HG03558 (cell line): ENCODE results near the gene CCDC188.

Experiments
- ATAC-seq: cut with Tn5 transposase; IDR thresholded peaks from one replicate; pipeline ENCODE4 v1.9.1; 2021; ENCODE audit warnings: moderate number of reproducible peaks; ENCODE audit not compliant: unreplicated experiment; ENCODE audit errors: extremely low read depth

The CCDC188 gene

DNA sequence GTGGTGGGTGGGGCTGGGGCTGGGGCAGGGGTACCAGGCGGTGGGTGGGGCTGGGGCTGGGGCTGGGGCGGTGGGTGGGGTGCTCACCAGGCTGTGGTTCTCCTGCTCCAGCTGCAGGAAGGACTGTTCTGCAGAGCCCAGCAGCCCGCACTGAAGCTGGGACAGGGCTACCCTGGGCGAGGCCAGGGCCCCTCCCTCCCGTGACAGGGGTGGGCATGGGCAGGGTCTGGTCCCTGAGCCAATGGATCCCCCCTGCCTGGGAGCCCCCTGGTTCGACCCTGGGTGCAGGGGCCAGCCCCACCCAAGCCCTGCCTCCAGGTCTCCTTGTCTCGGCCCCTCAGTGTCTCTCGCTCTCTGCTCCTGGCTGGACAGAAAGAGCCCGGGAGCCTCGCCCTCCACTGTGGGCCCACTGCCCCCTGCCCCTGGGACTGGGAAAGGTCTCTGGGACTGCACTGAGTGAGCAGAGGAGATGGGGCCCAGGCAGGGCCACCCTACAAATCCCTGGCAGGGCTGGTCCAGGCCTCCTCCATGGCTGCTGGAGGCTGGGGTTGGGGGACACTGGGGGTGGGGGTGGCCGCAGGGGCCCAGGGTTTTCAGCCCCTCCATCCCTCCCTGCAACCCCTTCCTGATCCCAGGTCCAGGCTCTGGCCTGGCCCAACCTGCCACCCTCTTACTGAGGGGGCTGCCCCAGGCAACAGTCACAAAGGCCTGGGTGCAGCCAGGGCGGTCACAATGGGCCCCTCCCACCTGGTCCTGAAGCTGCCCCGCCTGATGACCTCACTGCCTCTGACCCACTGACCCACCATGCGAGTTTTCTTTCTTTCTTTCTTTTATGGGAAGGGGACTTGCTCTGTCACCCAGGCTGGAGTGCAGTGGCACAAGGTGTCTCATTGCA, at the start of gene CCDC188:
Gene CCDC188, minus strand, starts transcription at position 675 of the 895 bp plus-strand sequence. Its CDS starts 69 bp downstream, at position 606.
- ATAC-seq, result no peak

GRCh38 chr22:20199906-20200305, 49.1 kb upstream of the CCDC188 start:
- no peak for ATAC-seq

GRCh38 chr22:20199413-20199842, 48.6 kb upstream of the CCDC188 start:
- ATAC-seq, result no peak

- no peak for ATAC-seq
Measured at GRCh38 chr22:20198557-20199319, 47.9 kb upstream of the CCDC188 start.

DNA sequence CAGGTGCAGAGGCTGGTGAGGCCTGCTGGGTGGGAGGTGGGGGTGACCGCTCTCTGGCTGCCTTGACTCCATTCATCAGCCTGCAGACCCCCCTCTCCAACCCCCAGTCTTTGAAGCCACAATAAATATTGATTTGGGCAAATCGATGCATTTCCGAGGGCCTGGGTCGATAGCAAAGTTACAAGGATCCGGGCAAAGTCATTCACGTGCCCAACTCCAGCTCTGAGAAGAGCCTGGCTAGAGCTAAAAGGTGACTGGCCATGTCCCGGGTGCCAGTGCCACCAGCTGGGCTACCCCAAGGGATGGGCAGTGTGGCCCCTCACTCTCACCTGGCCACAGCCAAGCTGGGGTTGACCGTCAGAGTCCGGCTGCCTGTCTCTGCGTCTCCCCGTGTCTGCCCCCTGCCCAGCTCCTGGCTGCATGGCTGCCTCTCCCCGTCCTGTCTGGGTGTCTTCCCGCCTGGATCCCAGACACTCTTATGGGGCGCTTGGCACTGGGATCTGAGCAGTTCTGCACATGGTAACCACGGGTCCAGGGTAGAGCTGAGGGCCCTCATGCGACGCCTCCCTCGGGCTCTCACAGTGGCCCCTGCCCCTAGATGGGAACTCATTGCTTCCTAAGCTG, 46.7 kb upstream of the CCDC188 start:
- no peak for ATAC-seq

GRCh38 chr22:20196094-20196842, 45.4 kb upstream of the CCDC188 start:
- ATAC-seq, result no peak

DNA sequence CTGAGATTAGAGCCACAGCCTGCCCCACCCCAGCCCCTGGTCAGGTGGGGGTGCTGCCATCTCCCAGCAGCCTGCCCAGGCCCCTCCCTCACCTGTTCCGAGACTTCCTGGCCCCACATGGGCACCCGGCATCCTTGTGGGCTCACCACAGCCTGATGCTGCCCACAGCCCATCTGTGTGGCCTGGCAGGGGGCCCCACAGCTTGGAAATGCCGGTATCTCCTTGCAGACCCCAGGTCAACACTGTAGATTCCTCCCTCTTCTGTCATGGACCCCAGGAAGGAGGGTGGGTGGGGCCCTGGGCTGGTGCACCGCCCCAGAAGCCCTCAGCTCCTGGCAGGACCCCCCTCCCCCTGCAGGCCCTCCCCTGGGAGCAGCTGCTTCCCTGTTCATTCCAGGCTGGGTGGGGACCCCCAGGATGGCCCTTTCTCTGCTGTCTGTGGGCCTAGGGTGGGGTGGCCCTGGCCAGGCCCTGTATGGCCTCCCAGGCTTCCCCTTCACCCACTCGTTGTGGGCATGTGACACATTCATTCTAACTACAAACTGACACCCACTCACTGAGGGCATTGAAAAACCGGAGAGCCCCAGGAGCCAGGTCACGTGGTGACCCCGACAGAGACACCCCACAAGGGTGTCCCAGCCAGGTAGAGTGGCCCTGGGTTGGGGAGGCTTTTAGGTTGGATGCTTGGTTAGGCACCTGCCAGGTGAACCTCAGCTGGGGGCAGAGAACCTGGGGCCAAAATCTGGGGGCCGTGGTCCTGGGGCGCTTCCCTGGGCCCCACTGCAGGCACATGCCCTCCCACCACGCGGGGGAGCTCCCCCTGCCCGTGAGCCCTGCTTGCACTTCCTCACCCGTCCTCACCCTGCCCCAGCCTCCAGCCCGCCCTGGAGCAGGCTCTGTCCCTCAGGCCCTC, 44.1 kb upstream of the CCDC188 start:
- ATAC-seq, result no peak

- ATAC-seq, result no peak
Measured at GRCh38 chr22:20193761-20194494, 43.1 kb upstream of the CCDC188 start.

DNA sequence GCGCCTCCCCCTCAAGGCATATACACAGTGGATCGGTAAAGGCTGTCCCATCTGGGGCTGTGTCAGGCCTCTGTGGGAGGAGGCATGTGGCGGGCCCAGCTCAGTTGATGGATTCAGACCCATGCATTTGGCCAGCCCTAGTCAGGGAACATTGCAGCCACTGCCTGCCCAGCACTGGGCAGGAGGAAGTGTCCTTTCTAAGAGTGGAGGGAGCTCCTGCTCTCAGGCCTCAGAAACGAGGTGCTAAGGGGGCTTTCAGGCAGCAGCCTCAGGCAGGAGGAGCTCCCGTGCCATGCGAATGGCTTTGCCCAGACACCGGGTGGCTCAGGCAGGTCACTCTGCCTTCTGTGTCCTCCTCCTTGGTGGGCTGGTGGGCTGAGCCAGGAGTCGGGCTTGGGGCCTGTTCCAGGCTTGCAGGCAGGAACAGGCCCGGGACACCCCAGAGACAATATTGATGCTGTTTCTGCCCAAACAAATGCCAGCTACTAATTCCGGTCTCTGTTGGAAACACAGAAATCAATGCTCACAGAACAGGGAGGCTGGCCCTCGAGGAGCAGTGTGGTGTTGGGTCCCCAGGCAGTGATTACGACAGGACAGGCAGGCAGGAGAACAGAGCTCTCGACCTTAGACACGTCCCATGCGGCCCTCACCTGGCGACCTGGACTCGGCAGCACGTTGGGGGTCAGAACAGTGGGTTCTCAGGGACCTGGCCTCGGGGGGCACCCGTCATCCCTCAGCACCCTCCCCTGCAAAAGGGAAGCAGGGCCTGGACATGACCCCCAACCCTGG, 42.3 kb upstream of the CCDC188 start:
- ATAC-seq, result no peak

- ATAC-seq, result no peak
Measured at GRCh38 chr22:20192293-20192971, 41.6 kb upstream of the CCDC188 start.

- ATAC-seq, result no peak
Measured at GRCh38 chr22:20191803-20192202, 40.9 kb upstream of the CCDC188 start.

- no peak for ATAC-seq
Measured at GRCh38 chr22:20191000-20191515, 40.2 kb upstream of the CCDC188 start.

- no peak for ATAC-seq
Measured at GRCh38 chr22:20188567-20188877, 37.7 kb upstream of the CCDC188 start.

- ATAC-seq, result no peak
Measured at GRCh38 chr22:20187777-20188566, 37.1 kb upstream of the CCDC188 start.

DNA sequence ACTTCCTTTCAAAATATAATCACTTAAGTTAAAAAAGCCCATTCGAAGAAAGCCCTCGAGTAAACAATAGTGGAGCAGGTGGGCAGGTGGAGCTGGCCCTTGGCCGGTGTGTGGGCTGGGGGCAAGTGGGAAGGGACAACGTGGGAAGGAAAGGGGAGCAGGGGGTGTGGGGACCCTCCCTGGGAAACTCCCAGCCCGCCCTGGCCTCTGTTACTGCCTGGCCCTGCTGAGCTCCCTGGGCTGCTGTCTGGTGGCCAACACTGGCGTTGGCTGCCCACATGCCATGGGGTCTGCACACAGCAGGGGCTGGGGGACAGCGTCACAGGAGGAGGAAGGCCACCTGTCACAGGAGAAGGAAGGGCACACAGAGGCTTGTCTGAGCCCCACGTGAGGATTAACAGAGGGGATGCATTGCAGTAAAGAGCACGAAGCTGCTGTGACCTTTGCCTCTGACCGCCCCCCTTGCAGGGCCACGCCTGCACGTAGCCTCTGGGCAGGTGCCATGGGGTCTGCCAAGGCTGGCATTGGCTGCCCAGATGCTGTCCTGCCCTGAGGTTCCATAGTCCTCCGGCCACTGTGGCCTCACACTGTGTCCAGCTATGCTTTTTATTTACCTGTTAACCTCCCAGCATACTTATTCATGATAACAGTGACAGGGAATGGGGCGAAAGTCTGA, 36.2 kb upstream of the CCDC188 start:
- no peak for ATAC-seq
